Measurements from ENCODE around the gene CASR.

The CASR gene

GRCh38 chr3:122306622-122306953 lies 123.1 kb downstream of the CASR start:
- no peak for DNase-seq (ENCODE audit: low spot score)

GRCh38 chr3:122307094-122307687 lies 123.7 kb downstream of the CASR start:
- no peak for DNase-seq (ENCODE audit: low spot score)

GRCh38 chr3:122307976-122308375 lies 124.5 kb downstream of the CASR start:
- no peak for DNase-seq (ENCODE audit: low spot score)

- no peak for DNase-seq (ENCODE audit: low spot score)
These were observed 126.9 kb downstream of the CASR start for GRCh38 chr3:122310361-122310760.

GRCh38 chr3:122312826-122313225 lies 129.4 kb downstream of the CASR start:
- no peak for DNase-seq (ENCODE audit: low spot score)

- no peak for DNase-seq (ENCODE audit: low spot score)
These were observed 129.8 kb downstream of the CASR start for GRCh38 chr3:122313281-122313680.

GRCh38 chr3:122314228-122314876 lies 130.9 kb downstream of the CASR start:
- no peak for DNase-seq (ENCODE audit: low spot score)

GRCh38 chr3:122315619-122316018 lies 132.2 kb downstream of the CASR start:
- DNase-seq (ENCODE audit: low spot score) = no peak

GRCh38 chr3:122316368-122316767 lies 132.9 kb downstream of the CASR start:
- DNase-seq (ENCODE audit: low spot score) = no peak

- DNase-seq (ENCODE audit: low spot score) = no peak
These were observed 135.2 kb downstream of the CASR start for GRCh38 chr3:122318620-122319019.

- DNase-seq (ENCODE audit: low spot score) = no peak
These were observed 138.9 kb downstream of the CASR start for GRCh38 chr3:122322095-122323075.

- no peak for DNase-seq (ENCODE audit: low spot score)
These were observed 141.4 kb downstream of the CASR start, which contains the start of gene CSTA for GRCh38 chr3:122324871-122325323. CSTA (plus strand) TSS chr3:122325248; CDS start chr3:122325293, 45 bp downstream.

GRCh38 chr3:122325769-122326168 lies 142.3 kb downstream of the CASR start:
- DNase-seq (ENCODE audit: low spot score) = no peak

- DNase-seq (ENCODE audit: low spot score) = no peak
These were observed 148.4 kb downstream of the CASR start for GRCh38 chr3:122331886-122332285.

GRCh38 chr3:122332551-122332950 lies 149.1 kb downstream of the CASR start:
- DNase-seq (ENCODE audit: low spot score) = no peak
